BE2C (cell line): ENCODE measurements around the gene CPLX4.

Experiments used
- DNase-seq: peaks from one replicate; pipeline ENCODE4 v3.0.0-alpha.2; 2020
- H3K27me3 ChIP-seq: fragments of 250-450 bp; sonication (Bioruptor Pico); 2 replicates; pipeline ENCODE4 v1.5.1; 2020; ENCODE audit warnings: mild to moderate bottlenecking
- H3K36me3 ChIP-seq: fragments of 250-450 bp; sonication (Bioruptor Pico); 2 replicates; pipeline ENCODE4 v1.5.1; 2020; ENCODE audit warnings: mild to moderate bottlenecking
- H3K4me1 ChIP-seq: fragments of 250-450 bp; sonication (Bioruptor Pico); 2 replicates; pipeline ENCODE4 v1.5.1; 2020
- H3K4me3 ChIP-seq: 2 replicates; pipeline ENCODE4 v1.5.1; 2011; ENCODE audit warnings: low read depth, low read length
- H3K9me3 ChIP-seq: fragments of 250-450 bp; sonication (Bioruptor Pico); 2 replicates; pipeline ENCODE4 v1.5.1; 2020
- TF ChIP-seq, protein P1 (sequence below): IDR thresholded peaks from 2 replicates; pipeline ENCODE4 v1.5.1; 2012; ENCODE audit warnings: mild to moderate bottlenecking, low read depth, low read length

CPLX4 gene

DNA sequence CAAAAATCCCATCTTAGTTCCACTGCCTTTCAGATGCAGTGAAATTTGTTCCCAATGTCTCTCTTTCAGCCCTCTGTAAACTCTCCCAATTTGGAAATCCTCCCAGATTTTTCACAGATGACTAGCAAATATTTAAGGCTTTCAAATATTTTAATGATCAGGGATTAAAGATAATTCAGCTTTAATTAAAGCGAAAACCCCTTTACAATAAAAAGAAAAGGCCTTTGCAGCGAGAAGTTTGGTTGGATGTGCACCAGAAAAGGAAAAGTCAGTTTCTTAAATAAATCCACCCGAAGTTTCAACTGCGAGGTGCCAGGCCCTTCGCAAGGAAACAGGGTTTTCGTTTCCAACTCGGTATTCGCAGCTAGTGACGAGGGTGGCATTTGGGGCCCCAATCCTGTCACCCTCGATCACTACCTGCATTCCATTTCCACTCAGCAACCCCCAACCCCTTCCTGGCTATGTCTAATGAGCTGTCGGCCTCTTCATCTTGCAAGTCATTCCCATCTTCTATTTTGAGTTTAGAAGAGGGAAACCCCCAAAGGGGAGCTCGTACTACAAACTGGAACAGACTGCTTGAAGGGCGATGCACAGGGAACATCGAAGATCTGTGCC, 46.7 kb downstream of the CPLX4 start:
- peaks cover 89% of the 10 kb centered on the region for H3K27me3 ChIP-seq
- no peaks in the 10 kb centered on the region for H3K4me1 ChIP-seq
- H3K4me3 ChIP-seq = no peak overlapping the region
- no peak for DNase-seq
- TF ChIP-seq, protein P1, sequence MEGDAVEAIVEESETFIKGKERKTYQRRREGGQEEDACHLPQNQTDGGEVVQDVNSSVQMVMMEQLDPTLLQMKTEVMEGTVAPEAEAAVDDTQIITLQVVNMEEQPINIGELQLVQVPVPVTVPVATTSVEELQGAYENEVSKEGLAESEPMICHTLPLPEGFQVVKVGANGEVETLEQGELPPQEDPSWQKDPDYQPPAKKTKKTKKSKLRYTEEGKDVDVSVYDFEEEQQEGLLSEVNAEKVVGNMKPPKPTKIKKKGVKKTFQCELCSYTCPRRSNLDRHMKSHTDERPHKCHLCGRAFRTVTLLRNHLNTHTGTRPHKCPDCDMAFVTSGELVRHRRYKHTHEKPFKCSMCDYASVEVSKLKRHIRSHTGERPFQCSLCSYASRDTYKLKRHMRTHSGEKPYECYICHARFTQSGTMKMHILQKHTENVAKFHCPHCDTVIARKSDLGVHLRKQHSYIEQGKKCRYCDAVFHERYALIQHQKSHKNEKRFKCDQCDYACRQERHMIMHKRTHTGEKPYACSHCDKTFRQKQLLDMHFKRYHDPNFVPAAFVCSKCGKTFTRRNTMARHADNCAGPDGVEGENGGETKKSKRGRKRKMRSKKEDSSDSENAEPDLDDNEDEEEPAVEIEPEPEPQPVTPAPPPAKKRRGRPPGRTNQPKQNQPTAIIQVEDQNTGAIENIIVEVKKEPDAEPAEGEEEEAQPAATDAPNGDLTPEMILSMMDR = no peak
- no peaks in the 10 kb centered on the region for H3K9me3 ChIP-seq
- no peaks in the 10 kb centered on the region for H3K36me3 ChIP-seq

DNA sequence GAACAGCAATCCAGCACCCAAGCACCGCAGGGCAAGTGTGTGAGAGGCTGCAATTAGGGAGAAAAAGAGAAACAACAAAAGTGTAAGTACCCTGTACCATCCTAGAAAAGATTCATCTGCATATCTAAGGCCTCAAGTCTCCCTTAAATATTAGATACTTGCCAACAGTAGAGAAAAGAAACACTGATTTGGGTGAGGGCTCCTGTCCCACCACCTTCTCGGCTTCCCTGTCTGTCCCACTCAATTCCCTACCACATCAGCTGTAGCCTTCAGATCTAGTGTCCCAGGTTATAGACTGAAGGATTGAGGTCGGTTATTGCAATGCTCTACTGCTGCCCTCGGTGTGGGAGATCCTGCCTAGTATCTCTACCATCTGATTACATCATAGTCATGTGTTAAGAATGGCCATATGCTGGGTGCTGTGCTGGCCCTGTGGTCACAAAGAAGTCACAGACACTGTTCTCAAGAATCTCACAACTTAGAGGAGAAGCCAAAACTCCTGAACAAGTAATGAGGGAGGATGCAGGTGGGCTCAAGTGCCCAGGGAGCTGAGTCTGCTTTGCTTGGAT, 47.7 kb downstream of the CPLX4 start:
- TF ChIP-seq, protein P1 = no peak
- no peak for DNase-seq
- Histone ChIP-seq H3K4me3 (no peak overlapping the region), H3K4me1 (no peaks in the 10 kb centered on the region), H3K27me3 (peaks cover 99% of the 10 kb centered on the region), H3K9me3 (no peaks in the 10 kb centered on the region), H3K36me3 (no peaks in the 10 kb centered on the region)

DNA sequence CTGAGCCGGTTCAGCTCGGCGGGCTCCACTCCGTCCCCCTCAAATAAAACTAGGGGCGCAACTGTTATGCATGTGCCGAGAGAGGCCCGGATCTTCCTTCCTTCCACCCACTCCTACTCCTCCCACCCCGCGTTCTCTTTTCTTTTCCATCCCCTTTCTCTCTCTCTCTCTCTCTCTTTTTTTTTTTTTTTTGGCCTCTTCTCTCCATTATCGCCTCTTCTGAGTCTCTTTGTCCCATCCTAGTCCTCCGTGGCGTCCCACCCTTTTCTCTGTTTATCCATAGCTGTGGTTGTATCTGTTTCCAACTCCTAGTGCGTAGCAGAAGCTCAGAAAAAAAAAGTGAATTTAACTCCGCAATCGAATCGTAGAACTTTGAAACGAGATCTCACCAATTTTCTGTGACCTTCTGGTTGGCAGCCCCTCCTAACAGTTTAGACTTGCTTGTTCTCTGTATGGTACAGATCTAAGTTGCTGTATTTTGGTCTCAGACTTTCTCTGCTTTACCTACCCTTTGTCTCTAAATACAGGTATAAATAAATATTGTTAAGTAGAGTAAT, 48.8 kb downstream of the CPLX4 start:
- Histone ChIP-seq H3K9me3 (no peaks in the 10 kb centered on the region), H3K4me1 (no peaks in the 10 kb centered on the region), H3K4me3 (no peak overlapping the region), H3K36me3 (no peaks in the 10 kb centered on the region), H3K27me3 (peaks cover 100% of the 10 kb centered on the region)
- no peak for DNase-seq
- TF ChIP-seq, protein P1 = no peak

DNA sequence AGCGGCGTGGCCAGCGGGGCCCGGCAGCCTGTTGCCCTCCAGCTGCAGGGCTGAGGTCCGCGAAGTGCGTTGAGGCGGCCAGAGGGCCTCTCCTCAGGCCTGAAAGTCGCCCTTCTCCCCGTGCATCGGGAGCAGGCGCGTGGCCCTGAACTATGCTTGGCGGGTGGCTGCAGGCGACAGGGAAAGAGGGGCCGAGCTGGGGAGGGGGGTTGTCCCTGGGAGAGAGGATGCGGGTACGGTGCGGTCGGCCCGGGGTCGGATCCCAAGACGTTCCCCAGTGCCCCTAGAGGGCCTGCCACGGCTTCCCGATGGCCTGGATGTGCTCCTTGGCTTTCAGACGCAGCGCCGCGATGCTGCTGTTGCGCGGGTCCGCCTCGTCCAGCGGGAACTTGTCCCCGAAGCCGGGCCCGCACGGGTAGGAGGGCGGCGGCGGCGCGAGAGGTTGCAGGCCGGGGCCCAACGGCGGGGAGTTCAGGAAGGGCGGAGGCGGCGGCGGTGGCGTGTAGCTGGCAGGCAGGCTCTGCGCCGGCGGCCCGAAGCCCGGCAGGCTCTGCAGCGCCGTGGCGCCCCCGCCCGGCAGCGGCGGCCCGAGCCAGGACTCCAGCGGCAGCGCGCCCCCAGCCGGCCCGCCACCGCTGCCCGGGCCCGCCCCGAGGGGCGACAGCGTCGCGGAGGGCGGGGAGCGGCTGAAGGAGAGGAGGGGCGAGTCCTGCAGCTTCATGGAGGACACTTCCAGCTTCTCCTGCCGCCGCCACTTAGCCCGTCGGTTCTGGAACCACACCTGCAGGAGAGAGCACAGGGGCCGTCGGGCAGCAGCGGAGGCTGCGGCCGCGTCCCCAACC, 49.5 kb downstream of the CPLX4 start:
- Histone ChIP-seq H3K27me3 (peaks cover 100% of the 10 kb centered on the region), H3K9me3 (no peaks in the 10 kb centered on the region), H3K4me1 (no peaks in the 10 kb centered on the region), H3K4me3 (no peak overlapping the region), H3K36me3 (no peaks in the 10 kb centered on the region)
- TF ChIP-seq, protein P1 = no peak
- peak; percentile 57 for DNase-seq

DNA sequence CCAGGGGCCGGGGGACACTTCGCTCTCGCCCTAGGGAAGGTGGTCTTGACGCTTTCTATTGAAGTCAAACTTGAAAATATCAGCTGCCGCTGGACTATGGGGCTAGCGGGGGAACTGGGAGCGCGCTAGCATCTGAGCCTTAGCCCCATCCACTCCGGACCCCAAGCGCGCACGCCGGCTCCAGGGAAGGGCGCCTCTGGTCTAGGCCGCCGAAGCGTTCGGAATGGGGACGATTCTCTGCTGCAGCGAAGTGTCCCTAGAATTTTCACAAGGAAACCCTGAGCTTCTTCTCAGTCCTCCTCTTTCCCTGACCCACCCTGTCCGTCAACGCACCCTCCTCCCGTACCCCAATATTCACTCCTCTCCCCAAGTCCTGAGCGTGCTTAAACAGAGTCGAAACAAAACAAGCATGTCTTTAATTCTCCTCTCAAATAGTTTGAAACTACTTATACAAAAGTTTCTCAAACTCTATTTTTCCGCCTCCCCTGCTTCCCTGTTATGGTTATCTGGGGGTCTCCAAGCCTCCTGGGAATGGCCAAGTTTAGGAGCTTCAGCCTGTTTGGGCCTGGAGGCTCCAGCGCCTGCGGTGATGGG, 50.2 kb downstream of the CPLX4 start:
- no peaks in the 10 kb centered on the region for H3K9me3 ChIP-seq
- no peak overlapping the region for H3K4me3 ChIP-seq
- H3K27me3 ChIP-seq = peaks cover 100% of the 10 kb centered on the region
- DNase-seq = no peak
- TF ChIP-seq, protein P1 = no peak
- H3K4me1 ChIP-seq = no peaks in the 10 kb centered on the region
- no peaks in the 10 kb centered on the region for H3K36me3 ChIP-seq
